ENCODE results near the gene REXO1. TPM values are rescaled to one million over a fixed set of nuclear protein-coding genes. Genes with fewer than 3 reads are reported as not detected.

The REXO1 gene
- total and polyA plus RNA-seq, 9 of the 15 experiments (the other 6 are each of a cell fraction or from before 2014, with no cell fraction given) = 0.04 to 63.3 (median 15.8) TPM

DNA sequence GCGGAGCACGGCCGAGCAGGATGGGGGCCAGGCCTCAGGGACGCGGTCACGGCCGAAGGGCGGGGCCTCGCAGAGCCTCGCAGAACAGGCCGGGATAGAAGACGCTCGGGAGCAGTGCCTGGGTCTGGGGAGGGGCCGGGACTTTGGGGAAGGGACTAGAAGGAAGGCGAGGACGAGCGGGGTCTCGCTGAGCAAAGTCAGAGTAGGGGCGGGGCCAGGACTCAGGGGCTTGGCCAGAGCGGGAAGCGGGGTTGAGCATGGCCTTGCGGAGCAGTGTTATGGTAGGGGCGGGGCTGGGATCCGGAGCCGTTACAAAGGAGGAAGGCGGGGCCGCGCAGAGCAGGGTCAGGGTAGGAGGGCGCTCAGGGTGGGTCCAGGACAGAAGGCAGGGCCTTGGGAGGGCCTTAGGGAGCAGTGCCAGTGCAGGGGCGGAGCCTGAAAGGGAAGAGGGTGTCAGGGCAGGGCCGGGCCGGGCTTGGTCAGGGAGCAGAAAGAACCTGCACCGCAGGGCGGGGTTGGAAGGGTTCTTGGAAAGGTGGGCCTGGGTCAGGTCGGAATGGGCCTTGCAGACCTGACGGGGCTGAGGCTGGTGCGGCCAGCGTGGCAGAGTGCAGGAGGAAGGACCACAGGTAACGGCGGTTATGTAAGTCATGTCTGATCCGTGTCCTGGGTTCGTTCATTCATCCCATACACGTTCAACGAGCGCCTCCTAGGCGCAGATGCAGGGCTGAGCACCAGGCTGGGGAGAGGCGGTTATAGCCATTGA is 35.7 kb downstream of the REXO1 start (continued):
- TF ChIP-seq ZNF57 (CRISPR knock-in tag; IDR thresholded peaks at IDR 0.05) = no peak
- no peak for TF ChIP-seq ZNF780A (CRISPR knock-in tag; IDR thresholded peaks at IDR 0.05)
- TF ChIP-seq MBD2 (IDR thresholded peaks at IDR 0.05; ENCODE audit: borderline replicate concordance, low read depth) = no peak
- no peak for TF ChIP-seq CREBBP (IDR thresholded peaks at IDR 0.05; ENCODE audit: low read depth, low read length)
- TF ChIP-seq ZNF431 (CRISPR knock-in tag; IDR thresholded peaks at IDR 0.05) = no peak
- no peak for TF ChIP-seq RBM14 (IDR thresholded peaks at IDR 0.05; ENCODE audit: borderline replicate concordance, insufficient read depth, low read depth, low read length)
- no peak; a peak in 1 of 4 replicates for TF ChIP-seq ZNF639 (CRISPR knock-in tag; conservative IDR thresholded peaks at IDR 0.05 in 1 of 2, IDR thresholded peaks at IDR 0.05 in 1 of 2)
- no peak for TF ChIP-seq ZBTB26 (CRISPR knock-in tag; IDR thresholded peaks at IDR 0.05)
- no peak for TF ChIP-seq YBX1 (IDR thresholded peaks at IDR 0.05)
- TF ChIP-seq ZNF12 (CRISPR knock-in tag; IDR thresholded peaks at IDR 0.05) = peak; percentile 4; the same call in 1 of the 2 replicates
- peak in 1 of 2 experiments; percentile 65; a peak in 3 of 4 replicates for TF ChIP-seq FOXK2 (conservative IDR thresholded peaks at IDR 0.05 in 1 of 2, IDR thresholded peaks at IDR 0.05 in 1 of 2; ENCODE audit: low read depth in 2 of 2)
- TF ChIP-seq OTX1 (CRISPR knock-in tag; IDR thresholded peaks at IDR 0.05) = peak; percentile 72; the same call in 1 of the 2 replicates
- TF ChIP-seq HCFC1 (IDR thresholded peaks at IDR 0.05; ENCODE audit: low read depth, low read length) = peak; percentile 6; the same call in 1 of the 2 replicates
- TF ChIP-seq MTA3 (IDR thresholded peaks at IDR 0.05; ENCODE audit: borderline replicate concordance) = peak; percentile 62; the same call in 1 of the 2 replicates
- TF ChIP-seq SMAD3 (CRISPR knock-in tag; conservative IDR thresholded peaks at IDR 0.05) = no peak
- TF ChIP-seq ZNF75A (CRISPR knock-in tag; IDR thresholded peaks at IDR 0.05) = no peak
- no peak for TF ChIP-seq BACH1 (tag; IDR thresholded peaks at IDR 0.05)
- no peak for TF ChIP-seq KLF6 (CRISPR knock-in tag; IDR thresholded peaks at IDR 0.05; ENCODE audit: borderline replicate concordance)
- TF ChIP-seq PHTF2 (CRISPR knock-in tag; IDR thresholded peaks at IDR 0.05) = no peak
- no peak for TF ChIP-seq NR2F6 (CRISPR knock-in tag; IDR thresholded peaks at IDR 0.05)
- TF ChIP-seq, protein P1, sequence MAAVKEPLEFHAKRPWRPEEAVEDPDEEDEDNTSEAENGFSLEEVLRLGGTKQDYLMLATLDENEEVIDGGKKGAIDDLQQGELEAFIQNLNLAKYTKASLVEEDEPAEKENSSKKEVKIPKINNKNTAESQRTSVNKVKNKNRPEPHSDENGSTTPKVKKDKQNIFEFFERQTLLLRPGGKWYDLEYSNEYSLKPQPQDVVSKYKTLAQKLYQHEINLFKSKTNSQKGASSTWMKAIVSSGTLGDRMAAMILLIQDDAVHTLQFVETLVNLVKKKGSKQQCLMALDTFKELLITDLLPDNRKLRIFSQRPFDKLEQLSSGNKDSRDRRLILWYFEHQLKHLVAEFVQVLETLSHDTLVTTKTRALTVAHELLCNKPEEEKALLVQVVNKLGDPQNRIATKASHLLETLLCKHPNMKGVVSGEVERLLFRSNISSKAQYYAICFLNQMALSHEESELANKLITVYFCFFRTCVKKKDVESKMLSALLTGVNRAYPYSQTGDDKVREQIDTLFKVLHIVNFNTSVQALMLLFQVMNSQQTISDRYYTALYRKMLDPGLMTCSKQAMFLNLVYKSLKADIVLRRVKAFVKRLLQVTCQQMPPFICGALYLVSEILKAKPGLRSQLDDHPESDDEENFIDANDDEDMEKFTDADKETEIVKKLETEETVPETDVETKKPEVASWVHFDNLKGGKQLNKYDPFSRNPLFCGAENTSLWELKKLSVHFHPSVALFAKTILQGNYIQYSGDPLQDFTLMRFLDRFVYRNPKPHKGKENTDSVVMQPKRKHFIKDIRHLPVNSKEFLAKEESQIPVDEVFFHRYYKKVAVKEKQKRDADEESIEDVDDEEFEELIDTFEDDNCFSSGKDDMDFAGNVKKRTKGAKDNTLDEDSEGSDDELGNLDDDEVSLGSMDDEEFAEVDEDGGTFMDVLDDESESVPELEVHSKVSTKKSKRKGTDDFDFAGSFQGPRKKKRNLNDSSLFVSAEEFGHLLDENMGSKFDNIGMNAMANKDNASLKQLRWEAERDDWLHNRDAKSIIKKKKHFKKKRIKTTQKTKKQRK (IDR thresholded peaks at IDR 0.05; ENCODE audit: borderline replicate concordance, low read depth, low read length) = no peak
- TF ChIP-seq ZNF696 (CRISPR knock-in tag; conservative IDR thresholded peaks at IDR 0.05) = no peak
- TF ChIP-seq RAD51 (IDR thresholded peaks at IDR 0.05; ENCODE audit: borderline replicate concordance, low read depth) = no peak
- no peak for TF ChIP-seq STAT5A (IDR thresholded peaks at IDR 0.05; ENCODE audit: borderline replicate concordance, low read length)

All from K562 (cell line).